Prostate gland (tissue), 2 donors: ENCODE results near the gene MRPS9. TPM values are rescaled to one million over a fixed set of nuclear protein-coding genes. Genes with fewer than 3 reads are reported as not detected.
A peak's percentile ranks its signal among the peaks of the same experiment; 100 is the strongest.

Experiments used
- DNase-seq: peaks from one replicate; pipeline ENCODE4 v3.0.0-alpha.2; 2019; ENCODE audit warnings: low spot score
- H3K27ac ChIP-seq, 2 donors: fragments of 200-600 bp; sonication (generic); 2 replicates each; pipeline ENCODE4 v1.5.1; 2017 to 2019
- H3K27me3 ChIP-seq: fragments of 200-600 bp; sonication (generic); replicated peaks from 2 replicates; pipeline ENCODE4 v1.5.1; 2019; ENCODE audit not compliant: insufficient read depth
- H3K36me3 ChIP-seq, 2 donors: fragments of 200-600 bp; sonication (generic); 1 replicate in 1 of 2; 2 replicates in 1 of 2; pipeline versions ENCODE4 v1.5.1 to v1.8.1; 2017 to 2019
- H3K4me1 ChIP-seq: fragments of 200-600 bp; sonication (generic); replicated peaks from 2 replicates; pipeline ENCODE4 v1.5.1; 2019
- H3K4me3 ChIP-seq, 2 donors: fragments of 200-600 bp; sonication (generic); 2 replicates each; pipeline ENCODE4 v1.5.1; 2017 to 2019
- H3K9me3 ChIP-seq: fragments of 200-600 bp; sonication (generic); 2 replicates; pipeline ENCODE4 v1.5.1; 2017
- CTCF ChIP-seq, 4 experiments: fragments of 200-600 bp in 2 of 4; fragments of 450-650 bp in 2 of 4; sonication (generic) in 2 of 4; IDR thresholded peaks; 1 replicate in 3 of 4; 2 replicates in 1 of 4; pipeline ENCODE4 v1.5.1; 2016 to 2019; ENCODE audit warnings: antibody characterized with exemption in 4 of 4, mild to moderate bottlenecking in 2 of 4, moderate library complexity in 2 of 4
- POLR2A ChIP-seq: fragments of 450-650 bp; IDR thresholded peaks from one replicate; pipeline ENCODE4 v1.6.1; 2016; ENCODE audit warnings: antibody characterized with exemption, mild to moderate bottlenecking
- POLR2AphosphoS5 ChIP-seq: sonication (generic); formaldehyde crosslinking; IDR thresholded peaks from one replicate; pipeline ENCODE4 v1.6.1; 2017; ENCODE audit warnings: antibody characterized with exemption
- WGBS: methylation state at CpG from one replicate; pipeline ENCODE4 v1.1.5; 2018; 5-methylcytosine and 5-hydroxymethylcytosine counted together
- intact Hi-C: fragments of 100-400 bp; cut with DNase I; formaldehyde crosslinking; loops from one replicate; pipeline ENCODE4 v1.14.2; 2022
- total RNA-seq, 2 donors: library from RNA; depleted of rRNA; stranded (reverse); fragments of >200 nt; gene quantifications; one replicate each; pipeline ENCODE4 v1.1.0, GENCODE V29; 2016

Gene MRPS9
- total RNA-seq, 2 donors from 2014 or later: 18.1 to 24.9 TPM

GRCh38 chr2:105038383-105039061 lies 653 bp downstream of the MRPS9 start:
- no peaks in the 10 kb centered on the region for H3K36me3 ChIP-seq
- H3K4me3 ChIP-seq: peak overlapping the region; percentile 77 to 86
- WGBS: 4% methylated on average over 17 of the region's 17 CpGs
- TF ChIP-seq CTCF (IDR thresholded peaks at IDR 0.05) (no peak), POLR2A (no peak), POLR2AphosphoS5 (no peak)
- peak; percentile 7 for DNase-seq
- H3K27me3 ChIP-seq: no peaks in the 10 kb centered on the region
- peaks cover 5% of the 10 kb centered on the region for H3K4me1 ChIP-seq
- H3K9me3 ChIP-seq: no peaks in the 10 kb centered on the region
- intact Hi-C loops: no loop called here
- peak overlapping the region; percentile 86 to 91 for H3K27ac ChIP-seq

DNA sequence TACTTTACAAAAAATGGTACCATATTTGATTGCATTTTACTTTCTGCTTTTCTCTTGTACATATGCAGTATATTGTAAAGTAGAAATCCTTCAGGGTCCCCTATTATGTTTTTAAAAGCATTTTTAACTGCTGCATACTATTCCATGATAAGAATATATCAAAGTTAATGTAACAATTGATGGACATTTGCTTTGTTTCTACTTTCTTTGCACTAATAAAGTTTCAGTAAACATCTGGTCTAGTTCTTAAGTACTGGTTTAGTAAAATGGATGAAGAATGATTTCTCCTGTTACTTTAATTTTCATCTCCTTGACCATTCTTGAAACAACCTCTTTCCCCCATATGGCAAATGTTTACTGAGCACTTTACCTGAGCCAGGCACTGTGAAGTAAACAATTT lies 1.7 kb downstream of the MRPS9 start:
- Histone ChIP-seq H3K4me1 (peaks cover 5% of the 10 kb centered on the region), H3K36me3 (no peaks in the 10 kb centered on the region), H3K27ac (no peak overlapping the region), H3K4me3 (no peak overlapping the region), H3K27me3 (no peaks in the 10 kb centered on the region), H3K9me3 (no peaks in the 10 kb centered on the region)
- no peak for TF ChIP-seq POLR2AphosphoS5
- no peak for TF ChIP-seq CTCF (IDR thresholded peaks at IDR 0.05)
- TF ChIP-seq POLR2A: no peak
- intact Hi-C loops: no loop called here
- no peak for DNase-seq

GRCh38 chr2:105042189-105042588 lies 4.3 kb downstream of the MRPS9 start:
- DNase-seq: no peak
- no peak overlapping the region for H3K4me3 ChIP-seq
- WGBS: 75% methylated on average over 2 of the region's 2 CpGs

DNA sequence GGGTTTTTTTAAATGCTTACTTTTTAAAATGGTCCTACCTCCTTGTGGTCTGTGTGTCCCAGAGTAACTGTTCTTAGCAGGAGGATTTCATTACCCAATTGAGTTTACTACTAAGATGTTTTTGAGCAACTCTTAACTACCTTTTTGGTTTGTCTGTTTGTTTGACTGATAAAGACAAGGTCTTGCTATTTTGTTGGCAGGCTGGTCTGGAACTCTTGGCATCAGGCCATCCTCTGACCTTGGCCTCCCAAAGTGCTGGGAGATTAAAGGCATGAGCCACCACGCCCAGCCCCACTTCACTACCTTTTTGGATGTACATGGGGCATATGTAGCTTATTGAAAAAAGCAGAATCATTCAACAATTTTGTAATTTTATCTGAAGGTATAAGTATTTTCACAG lies 14.9 kb downstream of the MRPS9 start:
- intact Hi-C loops: no loop called here
- WGBS: 88% methylated on average over 1 of the region's 1 CpG

More at GRCh38 chr2:105042189-105042588, 4.3 kb downstream of the MRPS9 start:
- Histone ChIP-seq H3K4me1 (peaks cover 3% of the 10 kb centered on the region), H3K27me3 (no peaks in the 10 kb centered on the region), H3K27ac (no peak overlapping the region), H3K9me3 (no peaks in the 10 kb centered on the region), H3K36me3 (no peaks in the 10 kb centered on the region)
- intact Hi-C loops: no loop called here
- TF ChIP-seq CTCF (IDR thresholded peaks at IDR 0.05): no peak
- no peak for TF ChIP-seq POLR2AphosphoS5
- TF ChIP-seq POLR2A: no peak

More for the DNA sequence above, 14.9 kb downstream of the MRPS9 start:
- Histone ChIP-seq H3K9me3 (no peaks in the 10 kb centered on the region), H3K27ac (no peak overlapping the region), H3K36me3 (no peaks in the 10 kb centered on the region), H3K4me3 (no peak overlapping the region), H3K27me3 (no peaks in the 10 kb centered on the region), H3K4me1 (no peaks in the 10 kb centered on the region)
- TF ChIP-seq CTCF (IDR thresholded peaks at IDR 0.05): no peak
- TF ChIP-seq POLR2AphosphoS5: no peak
- no peak for TF ChIP-seq POLR2A
- no peak for DNase-seq
